HG03135 (cell line): ENCODE data around the gene HS6ST3.

ENCODE experiments used
- ATAC-seq: cut with Tn5 transposase; IDR thresholded peaks from one replicate; pipeline ENCODE4 v1.9.1; 2021; ENCODE audit warnings: mild to moderate bottlenecking, moderate library complexity; ENCODE audit not compliant: unreplicated experiment

The HS6ST3 gene

GRCh38 chr13:96294930-96295881 lies 205.3 kb downstream of the HS6ST3 start:
- ATAC-seq = no peak

- no peak for ATAC-seq
These were observed 207.5 kb downstream of the HS6ST3 start for GRCh38 chr13:96297360-96297759.

DNA sequence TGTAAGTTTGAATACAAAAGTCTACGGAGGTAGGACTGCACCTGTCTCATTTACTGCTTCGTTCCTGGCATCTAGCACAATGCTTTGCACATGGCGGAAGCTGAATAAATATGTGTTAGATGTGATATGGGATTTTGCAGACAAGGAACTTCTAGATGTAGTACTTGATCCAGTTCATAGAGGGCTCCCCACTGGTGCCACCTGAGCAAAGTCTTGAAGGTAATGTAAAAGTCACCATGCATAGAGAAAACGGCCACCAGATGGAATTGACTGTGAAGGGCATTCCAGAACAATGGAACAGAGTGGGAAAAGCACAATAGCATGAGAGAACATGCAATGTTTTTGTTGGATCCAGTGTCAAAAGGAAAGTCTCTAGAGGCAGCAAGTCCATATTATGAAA lies 209.3 kb downstream of the HS6ST3 start:
- no peak for ATAC-seq

DNA sequence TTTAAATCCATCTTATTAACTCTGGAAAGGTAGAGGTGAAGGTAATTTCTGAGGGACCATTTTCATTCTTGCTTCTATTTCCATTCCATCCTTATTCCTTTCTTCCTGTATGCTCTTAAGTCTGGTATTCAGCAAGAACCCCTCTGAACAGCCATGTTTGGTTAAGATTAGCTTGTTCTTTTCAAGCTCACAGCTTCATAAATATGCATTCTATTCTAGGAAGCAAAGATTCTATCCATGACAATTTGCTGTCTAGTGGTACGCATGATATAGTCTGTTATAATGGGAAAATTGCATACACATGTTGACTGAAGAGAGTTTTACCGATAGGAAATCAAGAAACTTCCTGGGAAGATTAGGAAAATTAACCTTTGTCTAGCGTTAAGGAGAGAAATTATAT lies 218.7 kb downstream of the HS6ST3 start:
- ATAC-seq = no peak

GRCh38 chr13:96314974-96315373 lies 225.1 kb downstream of the HS6ST3 start:
- no peak for ATAC-seq

DNA sequence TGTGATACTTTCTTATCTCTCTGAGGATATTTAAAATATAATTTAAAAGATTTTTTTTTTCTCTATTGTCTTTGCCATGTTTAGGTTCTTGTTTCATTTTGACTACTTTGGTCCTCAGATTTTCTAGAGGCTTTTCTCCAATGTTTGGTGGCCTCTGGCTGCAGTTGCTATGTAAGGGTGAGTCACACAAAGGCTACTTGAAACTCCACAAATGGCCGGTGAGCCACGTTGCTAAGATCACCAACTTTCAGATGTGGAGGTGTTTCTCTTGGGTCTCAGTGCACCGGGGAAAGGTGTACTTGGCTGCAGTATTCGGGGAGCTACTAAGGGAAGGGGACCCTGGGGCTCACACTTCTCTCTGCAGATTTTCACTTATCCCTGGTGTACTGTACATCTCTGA lies 248.1 kb downstream of the HS6ST3 start:
- ATAC-seq = no peak

DNA sequence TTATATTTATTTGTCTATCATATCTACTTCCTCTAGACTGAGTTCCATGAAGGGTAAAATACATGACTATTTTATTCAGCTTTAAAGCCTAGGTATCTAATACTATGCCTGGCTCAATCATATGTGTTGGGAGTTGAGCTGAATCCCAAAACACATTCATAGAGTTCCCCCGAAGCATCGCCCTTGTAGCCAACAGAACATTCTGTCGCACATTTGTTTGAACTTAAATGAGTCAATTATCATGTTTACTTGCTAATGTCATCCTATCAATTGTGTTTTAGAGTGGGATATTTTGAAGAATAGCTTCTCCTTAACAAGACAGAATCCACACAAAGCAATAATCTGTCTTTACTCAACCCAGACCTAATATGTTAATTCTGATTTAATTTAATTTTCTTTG lies 252.4 kb downstream of the HS6ST3 start:
- no peak for ATAC-seq

DNA sequence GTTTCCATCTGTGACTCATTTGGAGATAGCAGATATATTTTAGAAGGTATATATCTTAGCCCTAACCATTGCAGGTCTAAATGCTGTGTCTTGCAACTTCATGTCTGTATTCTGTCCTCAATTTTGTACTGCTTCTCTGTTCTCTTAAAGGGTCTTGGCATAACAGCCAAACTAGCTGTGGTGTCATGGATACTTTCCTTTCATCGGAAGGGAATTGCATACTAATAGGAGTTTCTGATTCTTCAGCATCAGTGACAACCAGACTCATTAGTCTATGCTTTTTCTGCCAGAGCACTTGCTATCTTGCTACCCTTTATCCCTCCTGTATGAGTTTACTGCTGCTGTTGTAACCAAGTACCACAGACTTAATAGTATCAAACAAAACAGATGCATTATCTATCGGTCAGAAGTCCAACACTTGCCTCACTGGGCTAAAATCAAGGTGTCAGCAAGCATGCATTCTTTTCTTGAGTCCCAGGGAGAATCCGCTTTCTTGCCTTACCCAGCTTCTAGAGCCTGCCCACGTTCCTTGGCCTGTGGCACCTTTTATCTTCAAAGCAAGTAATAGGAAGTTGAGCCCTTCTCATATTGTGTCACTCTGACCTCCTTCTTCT lies 253.1 kb downstream of the HS6ST3 start:
- ATAC-seq = no peak

DNA sequence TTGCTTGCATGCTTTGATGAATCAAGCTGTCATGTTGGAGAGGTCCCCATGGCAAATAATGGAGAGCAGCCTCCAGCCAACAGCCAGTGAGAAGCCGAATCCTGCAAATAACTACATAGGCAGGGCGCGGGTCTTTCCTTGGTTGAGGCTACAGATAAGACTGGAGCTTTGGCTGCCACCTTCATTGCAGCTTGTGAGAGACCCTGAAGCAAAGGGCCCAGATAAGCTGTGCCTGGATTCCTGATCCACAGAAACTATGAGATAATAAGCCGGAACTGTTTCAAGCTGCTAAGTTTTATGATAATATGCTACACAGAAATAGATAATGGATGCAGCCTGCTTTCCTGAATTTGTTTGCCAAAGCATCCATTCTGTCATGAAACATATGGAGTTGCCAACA lies 257.0 kb downstream of the HS6ST3 start:
- no peak for ATAC-seq

DNA sequence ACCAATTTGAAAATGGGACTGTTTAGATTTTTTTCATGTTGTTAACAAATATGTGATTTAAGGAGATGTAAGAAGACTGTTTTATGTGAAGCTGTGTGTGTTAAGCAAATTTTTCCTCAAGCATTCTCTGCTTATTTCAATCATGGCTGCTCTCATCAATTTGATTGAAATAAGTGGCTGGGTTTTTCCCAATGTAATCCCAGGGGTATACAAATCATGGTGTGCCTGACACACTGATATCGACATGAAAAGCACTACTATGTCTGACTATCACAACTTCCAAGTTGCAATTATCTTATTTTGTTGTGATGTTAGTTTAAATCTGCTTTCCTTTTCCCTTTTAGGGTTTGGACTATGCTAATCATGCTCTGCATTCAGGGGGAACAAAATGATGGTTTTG lies 283.7 kb downstream of the HS6ST3 start:
- no peak for ATAC-seq

DNA sequence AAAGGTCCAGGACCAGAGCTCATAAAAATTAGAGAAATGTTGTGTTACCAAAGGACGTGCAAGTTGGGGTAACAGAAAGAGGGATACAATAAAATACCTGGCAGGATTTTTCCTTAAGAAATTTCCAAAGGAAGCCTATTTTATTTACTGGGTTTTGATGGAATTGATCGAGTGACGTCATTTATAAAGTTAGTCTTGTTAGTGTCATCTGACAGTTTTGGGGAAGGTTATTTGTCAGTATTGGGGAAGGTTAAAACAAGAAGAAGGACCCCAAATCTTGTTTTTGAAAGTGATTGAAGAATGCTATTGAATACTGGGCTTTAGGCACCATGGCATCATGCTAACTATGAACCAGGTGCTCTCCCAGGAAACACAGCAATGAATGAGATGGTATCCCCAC lies 287.9 kb downstream of the HS6ST3 start:
- no peak for ATAC-seq

DNA sequence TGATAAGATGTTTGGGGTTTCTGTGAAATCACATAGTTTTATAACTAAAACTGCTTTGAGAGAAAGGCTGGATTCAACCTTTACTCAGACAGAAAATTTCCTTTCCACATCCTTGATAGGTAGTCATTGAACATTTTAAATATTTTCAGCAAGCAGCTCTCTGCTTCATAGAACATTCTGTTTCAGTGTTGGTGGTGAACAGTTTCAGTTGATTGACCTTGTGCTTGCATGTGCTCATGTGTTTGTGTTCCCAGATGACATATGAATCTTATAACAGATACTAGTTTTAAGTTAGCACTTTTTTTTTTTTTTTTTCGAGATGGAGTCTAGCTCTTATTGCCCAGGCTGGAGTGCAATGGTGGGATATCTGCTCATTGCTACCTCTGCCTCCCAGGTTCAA lies 290.1 kb downstream of the HS6ST3 start:
- no peak for ATAC-seq

- no peak for ATAC-seq
These were observed 291.8 kb downstream of the HS6ST3 start for GRCh38 chr13:96381681-96382080.

DNA sequence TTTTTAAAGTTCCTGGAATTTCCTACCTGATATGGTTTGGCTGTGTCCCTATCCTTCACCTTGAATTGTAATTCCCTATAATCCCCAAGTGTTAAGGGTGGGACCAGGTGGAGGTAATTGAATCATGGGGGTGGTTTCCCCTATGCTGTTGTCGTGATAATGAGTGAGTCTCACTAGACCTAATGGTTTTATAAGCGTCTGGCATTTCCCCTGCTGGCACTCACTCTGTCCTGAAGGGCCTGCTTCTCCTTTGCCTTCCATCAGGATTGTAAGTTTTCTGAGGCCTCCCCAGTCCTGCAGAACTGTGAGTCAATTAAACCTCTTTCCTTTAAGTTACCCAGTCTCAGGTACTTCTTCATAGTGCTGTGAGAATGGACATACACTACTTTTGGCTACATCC lies 298.7 kb downstream of the HS6ST3 start:
- no peak for ATAC-seq

DNA sequence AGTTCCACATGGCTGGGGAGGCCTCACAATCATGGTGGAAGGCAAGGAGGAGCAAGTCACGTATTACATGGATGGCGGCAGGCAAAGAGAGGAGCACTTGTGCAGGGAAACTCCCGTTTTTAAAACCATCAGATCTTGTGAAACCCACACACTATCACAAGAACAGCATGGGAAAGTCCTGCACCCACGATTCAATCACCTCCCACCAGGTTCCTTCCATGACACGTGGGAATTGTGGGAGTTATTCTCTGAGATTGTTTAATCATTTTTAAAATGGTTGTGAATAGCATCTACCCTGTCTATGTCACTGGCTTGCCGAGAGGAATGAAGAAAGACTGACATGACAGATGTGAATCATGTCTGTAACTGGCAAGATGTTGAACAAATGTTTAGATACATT lies 301.7 kb downstream of the HS6ST3 start:
- no peak for ATAC-seq

DNA sequence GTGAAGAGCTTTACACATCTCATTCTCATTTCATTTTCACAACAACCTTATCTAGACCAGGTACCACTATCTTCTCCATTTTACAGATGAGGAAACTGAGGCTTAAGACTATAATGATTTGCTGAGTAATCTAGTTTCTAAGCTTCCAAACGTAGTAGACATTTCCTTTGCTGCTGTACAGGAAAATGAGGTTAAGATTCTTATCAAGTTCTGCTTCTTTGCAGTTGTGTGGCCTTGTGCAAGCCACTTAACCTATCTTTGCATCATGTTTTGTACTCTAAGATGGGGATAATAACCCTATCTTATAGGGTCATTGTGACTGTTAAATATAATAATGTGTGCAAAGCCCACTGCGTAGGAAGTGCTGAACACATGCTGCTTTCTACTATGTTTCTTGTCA lies 307.9 kb downstream of the HS6ST3 start:
- ATAC-seq = no peak

DNA sequence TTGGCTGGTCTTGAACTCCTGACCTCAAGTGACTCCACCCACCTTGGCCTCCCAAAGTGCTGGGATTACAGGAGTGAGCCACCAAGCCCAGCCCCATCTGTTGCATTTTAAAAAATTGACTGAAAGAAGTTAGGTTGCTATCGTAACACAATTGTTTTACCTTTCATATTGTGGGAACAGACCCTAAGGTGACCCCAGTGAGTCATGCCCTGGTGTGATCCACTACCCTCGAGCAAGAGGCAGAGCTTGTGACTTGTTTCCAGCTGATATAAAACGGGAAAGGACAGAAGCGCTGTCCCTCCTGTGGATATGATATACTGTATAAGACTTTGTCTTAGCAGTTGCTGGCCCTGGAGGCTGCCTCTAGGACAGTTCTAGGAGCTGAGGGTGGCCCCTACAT lies 308.6 kb downstream of the HS6ST3 start:
- no peak for ATAC-seq

GRCh38 chr13:96403241-96403640 lies 313.3 kb downstream of the HS6ST3 start:
- no peak for ATAC-seq

DNA sequence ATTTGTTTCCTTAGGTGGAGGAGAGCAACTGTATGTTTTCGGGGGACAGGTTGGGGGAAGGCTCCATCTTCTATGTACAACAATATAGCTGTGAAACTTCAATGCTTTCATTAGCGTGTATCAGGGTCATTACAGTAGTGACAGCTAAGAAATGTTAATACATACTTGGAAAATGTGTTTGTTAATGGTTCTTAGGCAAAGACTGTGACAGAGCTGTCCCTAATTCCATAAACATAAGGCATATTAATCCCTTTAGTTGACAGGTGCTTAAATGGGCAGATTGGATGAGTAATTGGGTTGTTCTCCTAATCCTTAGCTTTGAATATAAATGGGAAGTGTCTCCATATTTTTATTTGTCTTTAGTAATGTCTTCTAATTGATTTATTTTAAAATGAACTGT lies 313.7 kb downstream of the HS6ST3 start:
- ATAC-seq = no peak

DNA sequence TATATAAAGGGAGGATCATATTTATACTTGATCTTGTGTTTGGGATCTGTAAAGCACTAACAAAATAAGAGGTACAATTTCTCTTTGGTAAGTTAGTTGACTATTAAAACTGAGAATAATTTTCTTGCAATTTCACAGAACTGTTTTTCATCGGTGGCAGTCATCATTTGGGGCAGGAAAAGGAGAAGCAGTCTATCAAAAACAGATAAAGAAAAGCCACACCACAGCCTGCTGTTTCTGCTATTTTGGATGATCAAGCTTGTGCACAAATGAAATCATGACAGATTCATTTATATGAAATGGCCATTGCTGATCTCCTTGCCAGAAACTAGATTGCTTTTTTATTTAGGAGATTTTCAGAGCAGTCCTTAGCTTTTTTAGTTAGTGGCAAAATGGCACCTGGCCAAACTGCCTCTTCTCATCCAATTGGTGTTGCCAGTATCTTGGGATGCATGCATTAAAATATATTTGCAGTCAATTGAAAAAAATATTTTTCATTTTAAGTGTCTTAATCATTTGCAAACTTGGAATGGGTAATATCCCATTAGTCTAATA lies 326.0 kb downstream of the HS6ST3 start:
- no peak for ATAC-seq

- no peak for ATAC-seq
These were observed 328.2 kb downstream of the HS6ST3 start for GRCh38 chr13:96417939-96418685.
